Subcutaneous abdominal adipose tissue (tissue), 5 donors: ENCODE measurements around the gene PIEZO1.

Source experiments
- H3K27ac ChIP-seq: one replicate; pipeline ENCODE4 v1.7.0; 2013; ENCODE audit warnings: low read depth, mild to moderate bottlenecking, inconsistent platforms, low read length, moderate library complexity
- H3K27me3 ChIP-seq, 5 donors: one replicate each; pipeline ENCODE4 v1.7.0; 2013; ENCODE audit warnings: low read length in 5 of 5, inconsistent platforms in 1 of 5; ENCODE audit not compliant: control insufficient read depth in 5 of 5, insufficient read depth in 4 of 5
- H3K36me3 ChIP-seq, 5 donors: one replicate each; pipeline ENCODE4 v1.7.0; 2013; ENCODE audit warnings: low read length in 5 of 5; ENCODE audit not compliant: control insufficient read depth in 5 of 5, insufficient read depth in 5 of 5
- H3K4me1 ChIP-seq, 5 donors: one replicate each; pipeline ENCODE4 v1.7.0; 2013; ENCODE audit warnings: low read length in 5 of 5, mild to moderate bottlenecking in 3 of 5, moderate library complexity in 1 of 5; ENCODE audit not compliant: control insufficient read depth in 5 of 5, insufficient read depth in 5 of 5
- H3K4me3 ChIP-seq, 5 donors: one replicate each; pipeline ENCODE4 v1.7.0; 2013; ENCODE audit warnings: low read length in 5 of 5, low read depth in 1 of 5
- H3K9ac ChIP-seq, 5 donors: one replicate each; pipeline ENCODE4 v1.7.0; 2013; ENCODE audit warnings: low read length in 5 of 5, mild to moderate bottlenecking in 4 of 5, moderate library complexity in 3 of 5
- H3K9me3 ChIP-seq, 5 donors: one replicate each; pipeline ENCODE4 v1.7.0; 2013; ENCODE audit warnings: low read length in 5 of 5; ENCODE audit not compliant: control insufficient read depth in 5 of 5
- donor health status: healthy.
- donor health status: healthy.
- donor health status: healthy.
- donor health status: healthy.
- donor health status: healthy.

PIEZO1 gene

DNA sequence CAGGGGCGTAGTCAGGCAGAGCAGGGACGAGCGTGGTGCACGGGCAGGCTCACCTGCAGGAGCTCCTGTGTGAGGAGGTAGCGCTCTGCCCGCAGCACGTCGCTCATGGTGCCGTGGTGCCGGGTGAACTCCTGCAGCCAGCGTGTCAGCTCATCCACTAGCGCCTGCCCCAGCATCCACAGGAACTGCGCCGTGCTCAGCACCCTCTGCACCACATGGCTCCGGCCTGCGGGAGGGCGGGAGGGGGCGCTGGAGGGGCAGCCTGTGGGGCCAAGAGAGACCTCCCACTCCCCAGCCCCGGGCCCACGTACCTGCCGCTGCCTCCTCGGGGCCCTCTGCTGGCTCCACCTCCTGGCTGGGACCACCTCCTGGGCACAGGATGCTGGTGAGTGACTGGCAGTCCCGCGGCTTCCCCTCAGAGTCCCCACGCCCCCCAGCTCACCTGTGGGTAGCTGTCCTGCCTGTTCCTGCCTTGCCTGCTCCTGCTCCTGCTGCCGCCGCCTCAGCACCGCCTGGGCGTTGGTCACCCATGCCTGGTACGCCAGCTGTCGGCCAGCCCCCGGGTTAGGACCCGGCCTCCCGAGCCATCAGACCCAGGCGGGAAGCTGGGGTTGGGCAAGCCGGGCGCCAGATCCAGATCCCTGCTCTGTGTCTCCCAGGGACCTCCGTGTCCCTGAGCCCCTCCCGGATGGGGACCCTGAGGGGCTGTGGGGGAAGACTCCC, 62.1 kb downstream of the PIEZO1 start:
- Histone ChIP-seq H3K4me1 (peaks cover 0 to 24% (median 10%) of the 10 kb centered on the region in 5 donors), H3K27me3 (no peaks in the 10 kb centered on the region), H3K36me3 (peaks cover 0 to 99% (median 98%) of the 10 kb centered on the region in 5 donors), H3K9me3 (no peaks in the 10 kb centered on the region), H3K27ac (no peak overlapping the region), H3K9ac (no peak overlapping the region), H3K4me3 (no peak overlapping the region)

GRCh38 chr16:88721815-88722755, 62.9 kb downstream of the PIEZO1 start:
- no peak overlapping the region for H3K9ac ChIP-seq
- H3K27me3 ChIP-seq, result no peaks in the 10 kb centered on the region
- no peaks in the 10 kb centered on the region for H3K9me3 ChIP-seq
- H3K4me1 ChIP-seq, result peaks cover 0 to 24% (median 10%) of the 10 kb centered on the region in 5 donors
- H3K4me3 ChIP-seq, result no peak overlapping the region
- no peak overlapping the region for H3K27ac ChIP-seq
- peaks cover 0 to 99% (median 97%) of the 10 kb centered on the region in 5 donors for H3K36me3 ChIP-seq

DNA sequence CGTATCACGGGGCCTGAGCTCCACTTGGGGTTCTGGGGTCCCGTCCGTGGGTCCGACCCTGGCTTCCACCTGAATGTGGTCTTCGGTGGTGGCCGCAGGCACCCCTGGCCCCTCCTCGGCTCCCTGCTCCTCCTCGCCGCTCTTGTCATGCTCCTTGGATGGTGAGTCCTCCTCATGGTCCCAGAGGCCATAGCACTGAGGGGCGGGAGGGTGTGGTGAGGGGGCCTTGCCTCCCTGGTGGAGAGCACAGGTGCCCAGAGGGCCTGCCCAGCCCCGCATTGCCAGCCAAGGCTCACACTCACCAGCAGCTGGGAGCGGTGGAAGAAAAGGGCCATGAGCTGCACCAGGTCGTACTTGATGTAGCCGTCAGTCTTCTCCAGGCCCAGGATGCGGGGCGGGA, 63.8 kb downstream of the PIEZO1 start:
- H3K27ac ChIP-seq, result no peak overlapping the region

GRCh38 chr16:88720396-88720970, 64.5 kb downstream of the PIEZO1 start:
- Histone ChIP-seq H3K4me3 (no peak overlapping the region), H3K36me3 (peaks cover 0 to 99% (median 97%) of the 10 kb centered on the region in 5 donors), H3K9me3 (no peaks in the 10 kb centered on the region), H3K27ac (no peak overlapping the region), H3K9ac (no peak overlapping the region), H3K27me3 (no peaks in the 10 kb centered on the region), H3K4me1 (peaks cover 0 to 24% (median 10%) of the 10 kb centered on the region in 5 donors)

More for the DNA sequence above, 63.8 kb downstream of the PIEZO1 start:
- Histone ChIP-seq H3K9me3 (no peaks in the 10 kb centered on the region), H3K36me3 (peaks cover 0 to 99% (median 97%) of the 10 kb centered on the region in 5 donors), H3K9ac (no peak overlapping the region), H3K4me1 (peaks cover 0 to 24% (median 10%) of the 10 kb centered on the region in 5 donors), H3K27me3 (no peaks in the 10 kb centered on the region), H3K4me3 (no peak overlapping the region)

GRCh38 chr16:88719933-88720296, 65.1 kb downstream of the PIEZO1 start:
- Histone ChIP-seq H3K9me3 (no peaks in the 10 kb centered on the region), H3K27ac (no peak overlapping the region), H3K4me3 (no peak overlapping the region), H3K9ac (no peak overlapping the region), H3K27me3 (no peaks in the 10 kb centered on the region), H3K36me3 (peaks cover 0 to 99% (median 97%) of the 10 kb centered on the region in 5 donors), H3K4me1 (peaks cover 0 to 24% (median 10%) of the 10 kb centered on the region in 5 donors)

- Histone ChIP-seq H3K4me3 (no peak overlapping the region), H3K9me3 (no peaks in the 10 kb centered on the region), H3K27ac (no peak overlapping the region), H3K36me3 (peaks cover 0 to 99% (median 97%) of the 10 kb centered on the region in 5 donors), H3K4me1 (peaks cover 0 to 24% (median 10%) of the 10 kb centered on the region in 5 donors), H3K27me3 (no peaks in the 10 kb centered on the region), H3K9ac (no peak overlapping the region)
Observed at GRCh38 chr16:88719267-88719932, 65.6 kb downstream of the PIEZO1 start.

GRCh38 chr16:88718178-88718577, 66.8 kb downstream of the PIEZO1 start:
- Histone ChIP-seq H3K27me3 (no peaks in the 10 kb centered on the region), H3K27ac (no peak overlapping the region), H3K9me3 (no peaks in the 10 kb centered on the region), H3K36me3 (peaks cover 0 to 100% (median 97%) of the 10 kb centered on the region in 5 donors), H3K4me1 (peaks cover 0 to 24% (median 10%) of the 10 kb centered on the region in 5 donors), H3K9ac (no peak overlapping the region), H3K4me3 (no peak overlapping the region)

DNA sequence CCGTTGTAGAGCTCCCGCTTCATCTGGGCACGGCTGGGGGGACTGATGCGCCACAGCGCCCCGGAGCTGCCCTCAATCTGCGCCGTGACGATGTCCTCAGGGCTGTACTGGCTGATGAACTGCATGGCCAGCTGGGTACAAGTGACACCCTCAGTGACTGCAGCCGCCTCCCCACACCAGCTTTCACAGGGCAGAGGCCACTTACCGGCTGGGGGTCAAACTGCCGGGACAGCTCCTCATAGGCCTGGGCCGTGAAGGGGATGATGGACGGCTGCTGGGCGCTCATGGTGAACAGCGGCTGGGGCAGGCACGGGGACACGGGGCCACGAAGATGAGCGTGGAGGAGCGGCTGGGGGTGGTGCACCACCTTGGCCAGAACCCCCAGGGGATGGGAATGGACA, 68.4 kb downstream of the PIEZO1 start:
- Histone ChIP-seq H3K4me1 (peaks cover 0 to 24% (median 10%) of the 10 kb centered on the region in 5 donors), H3K9me3 (no peaks in the 10 kb centered on the region), H3K4me3 (no peak overlapping the region), H3K36me3 (peaks cover 0 to 85% (median 83%) of the 10 kb centered on the region in 5 donors), H3K9ac (no peak overlapping the region), H3K27ac (no peak overlapping the region), H3K27me3 (no peaks in the 10 kb centered on the region)

DNA sequence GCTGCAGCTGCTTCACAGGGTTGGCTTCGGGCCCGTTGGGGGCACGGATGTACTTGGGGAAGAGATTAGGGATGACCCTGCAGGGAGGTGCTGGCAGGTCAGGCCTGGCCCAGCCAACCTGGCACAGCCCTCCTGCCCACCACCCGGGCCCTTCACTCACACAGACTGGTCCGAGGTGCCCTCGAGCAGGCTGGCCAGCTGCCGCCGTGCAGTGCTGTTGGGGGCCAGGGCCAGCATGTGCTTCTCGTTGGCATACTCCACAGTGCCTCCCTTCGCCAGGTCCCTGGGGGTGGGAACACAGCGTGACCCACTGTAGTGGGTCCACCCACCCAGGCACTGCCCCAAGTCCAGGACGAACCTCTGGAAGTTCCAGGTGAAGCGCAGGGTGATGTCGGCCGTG, 68.8 kb downstream of the PIEZO1 start:
- Histone ChIP-seq H3K9ac (no peak overlapping the region), H3K36me3 (peaks cover 0 to 81% (median 79%) of the 10 kb centered on the region in 5 donors), H3K27ac (no peak overlapping the region), H3K4me1 (peaks cover 0 to 24% (median 10%) of the 10 kb centered on the region in 5 donors), H3K27me3 (no peaks in the 10 kb centered on the region), H3K9me3 (no peaks in the 10 kb centered on the region), H3K4me3 (no peak overlapping the region)
